NCI-H2196 treated with DMSO at 0.1 percent for 48 hours (cell line): ENCODE data around the gene RPP25.
"Not testable (repeated sequence)": the region's sequence is repeated elsewhere in the genome, so short reads cannot be mapped to it uniquely, and the experiment has no call there.

Experiments used
- DNase-seq: peaks from one replicate; lab custom pipeline; 2025; ENCODE audit not compliant: unreplicated experiment; lab: John Stamatoyannopoulos, UW

Gene RPP25

GRCh38 chr15:74924525-74924924 is 32.0 kb downstream of the RPP25 start:
- no peak for DNase-seq

- no peak for DNase-seq
Observed at GRCh38 chr15:74920456-74920855, 36.1 kb downstream of the RPP25 start.

- DNase-seq, result no peak
Observed at GRCh38 chr15:74917676-74918075, 38.9 kb downstream of the RPP25 start.

- not testable (repeated sequence) for DNase-seq
Observed at GRCh38 chr15:74913799-74914198, 42.8 kb downstream of the RPP25 start.

- peak; percentile 7 for DNase-seq
Observed at GRCh38 chr15:74913041-74913440, 43.5 kb downstream of the RPP25 start.

GRCh38 chr15:74908635-74909034 is 47.9 kb downstream of the RPP25 start:
- no peak for DNase-seq

GRCh38 chr15:74907163-74907870 is 49.3 kb downstream of the RPP25 start:
- DNase-seq, result no peak

GRCh38 chr15:74906450-74907162 is 50.0 kb downstream of the RPP25 start, which contains the start of gene FAM219B:
FAM219B (minus strand) TSS chr15:74906851; CDS start chr15:74906800, 51 bp downstream.
- DNase-seq, result peak; percentile 53

- DNase-seq, result no peak
Observed at GRCh38 chr15:74906067-74906449, 50.5 kb downstream of the RPP25 start.
